Right renal cortex interstitium (tissue), 3 donors: ENCODE data around the gene OCA2. TPM values are rescaled to one million over a fixed set of nuclear protein-coding genes. Genes with fewer than 3 reads are reported as not detected.
"Not testable (repeated sequence)": the region's sequence is repeated elsewhere in the genome, so short reads cannot be mapped to it uniquely, and the experiment has no call there.

ENCODE experiments used
- DNase-seq, 3 donors: peaks; one replicate each; pipeline ENCODE4 v3.0.0-alpha.2; 2013; ENCODE audit warnings: low read depth in 3 of 3, low spot score in 2 of 3
- polyA plus RNA-seq, 3 donors: library from polyadenylated mRNA; unstranded; fragments of 120-200 nt; gene quantifications; one replicate each; pipeline ENCODE4 v1.2.1, GENCODE V29; 2013; ENCODE audit not compliant: insufficient read length in 3 of 3

The OCA2 gene
- polyA plus RNA-seq, 3 donors, result 6.1 to 10.8 (median 8.7) TPM

DNA sequence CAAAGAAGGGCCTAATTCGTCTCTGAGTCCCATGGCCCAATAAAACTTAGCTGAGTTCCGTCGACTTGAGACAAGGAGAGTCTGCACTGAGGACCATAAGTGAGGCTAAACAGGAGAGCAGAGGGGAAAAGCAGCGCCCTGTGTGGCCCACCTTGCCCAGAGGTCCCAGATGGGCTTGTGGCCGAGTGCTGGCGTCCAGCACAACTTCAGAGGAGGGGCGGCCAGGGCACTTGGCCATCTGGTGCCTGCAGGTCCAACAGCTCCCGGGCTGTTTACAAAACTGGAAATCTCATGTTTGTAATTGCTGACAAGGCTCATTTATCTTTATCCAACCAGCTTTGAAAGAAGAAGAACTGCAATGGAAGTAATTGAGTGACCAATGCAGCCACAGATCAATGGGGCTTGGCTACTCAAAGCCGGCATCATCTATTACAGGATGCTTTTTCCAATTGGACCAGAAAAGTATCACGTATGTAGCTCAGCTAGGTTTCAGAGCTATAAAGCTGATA, 306.3 kb downstream of the OCA2 start:
- DNase-seq, result no peak

DNA sequence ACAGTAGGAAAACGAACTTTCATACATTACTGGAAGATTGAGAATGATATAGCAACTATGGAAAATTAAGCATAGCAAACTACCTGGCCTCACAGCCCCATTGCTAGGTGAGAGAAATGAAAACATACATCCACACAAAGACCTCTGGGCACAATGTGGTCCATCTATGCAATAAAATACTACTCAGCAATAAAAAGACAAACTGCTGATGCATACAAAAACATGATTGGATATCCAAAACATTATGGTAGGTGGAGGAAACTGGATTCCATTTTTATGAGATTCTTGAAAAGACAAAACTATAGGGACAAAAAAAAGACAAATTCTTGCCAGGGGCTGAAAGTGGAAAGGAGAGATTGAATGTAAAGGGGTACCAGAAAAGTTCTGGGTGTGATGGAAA, 308.8 kb downstream of the OCA2 start:
- no peak for DNase-seq

- DNase-seq, result no peak
Measured at GRCh38 chr15:27787931-27788330, 311.2 kb downstream of the OCA2 start.

- no peak for DNase-seq
Measured at GRCh38 chr15:27784107-27784506, 315.0 kb downstream of the OCA2 start.

DNA sequence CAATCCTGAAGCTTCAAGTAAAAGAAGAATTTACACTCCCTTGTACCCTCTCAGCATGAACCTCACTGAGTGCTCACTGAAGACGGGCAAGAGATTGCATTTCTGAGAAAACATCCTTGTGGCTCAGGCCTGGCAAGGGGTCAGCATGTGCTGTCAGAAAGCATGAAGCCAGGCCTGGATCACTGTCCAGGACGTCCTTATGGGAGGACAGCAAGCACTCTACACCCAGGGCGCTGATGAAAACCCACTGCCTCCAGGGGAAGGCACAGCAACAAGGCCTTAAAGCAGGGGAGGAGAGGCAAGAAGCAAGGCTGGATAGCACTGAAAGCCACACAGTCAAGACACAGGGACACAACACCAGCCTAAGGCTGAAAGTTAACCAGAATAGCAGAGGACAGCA, 315.4 kb downstream of the OCA2 start:
- DNase-seq, result no peak

GRCh38 chr15:27782125-27782524, 317.0 kb downstream of the OCA2 start:
- DNase-seq, result no peak

GRCh38 chr15:27776501-27776900, 322.6 kb downstream of the OCA2 start:
- no peak for DNase-seq

- DNase-seq, result no peak
Measured at GRCh38 chr15:27774638-27775037, 324.5 kb downstream of the OCA2 start.

- DNase-seq, result no peak
Measured at GRCh38 chr15:27774191-27774590, 324.9 kb downstream of the OCA2 start.

DNA sequence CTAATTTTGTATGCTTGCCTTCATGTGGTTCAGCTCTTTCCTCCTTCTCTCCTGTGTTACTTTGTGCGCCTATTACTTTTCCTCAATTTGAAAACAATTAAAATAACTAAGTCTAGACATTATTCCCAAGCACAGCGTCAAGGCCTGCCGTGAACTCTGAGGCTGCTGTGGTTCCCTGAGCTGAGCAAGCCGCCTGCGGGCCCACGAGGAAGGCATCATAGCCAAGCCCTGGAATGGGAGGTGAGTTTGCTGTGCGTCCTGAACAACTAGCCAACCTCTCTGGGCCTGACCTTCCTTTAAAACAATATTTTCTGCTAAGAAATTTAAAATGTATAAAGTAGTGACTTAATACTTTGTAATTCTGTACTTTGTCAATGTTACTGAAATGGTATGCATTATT, 327.2 kb downstream of the OCA2 start:
- DNase-seq, result no peak

GRCh38 chr15:27770769-27771554, 328.2 kb downstream of the OCA2 start:
- no peak for DNase-seq

GRCh38 chr15:27770086-27770607, 329.0 kb downstream of the OCA2 start:
- DNase-seq, result no peak

- no peak for DNase-seq
Measured at GRCh38 chr15:27769652-27770051, 329.5 kb downstream of the OCA2 start.

DNA sequence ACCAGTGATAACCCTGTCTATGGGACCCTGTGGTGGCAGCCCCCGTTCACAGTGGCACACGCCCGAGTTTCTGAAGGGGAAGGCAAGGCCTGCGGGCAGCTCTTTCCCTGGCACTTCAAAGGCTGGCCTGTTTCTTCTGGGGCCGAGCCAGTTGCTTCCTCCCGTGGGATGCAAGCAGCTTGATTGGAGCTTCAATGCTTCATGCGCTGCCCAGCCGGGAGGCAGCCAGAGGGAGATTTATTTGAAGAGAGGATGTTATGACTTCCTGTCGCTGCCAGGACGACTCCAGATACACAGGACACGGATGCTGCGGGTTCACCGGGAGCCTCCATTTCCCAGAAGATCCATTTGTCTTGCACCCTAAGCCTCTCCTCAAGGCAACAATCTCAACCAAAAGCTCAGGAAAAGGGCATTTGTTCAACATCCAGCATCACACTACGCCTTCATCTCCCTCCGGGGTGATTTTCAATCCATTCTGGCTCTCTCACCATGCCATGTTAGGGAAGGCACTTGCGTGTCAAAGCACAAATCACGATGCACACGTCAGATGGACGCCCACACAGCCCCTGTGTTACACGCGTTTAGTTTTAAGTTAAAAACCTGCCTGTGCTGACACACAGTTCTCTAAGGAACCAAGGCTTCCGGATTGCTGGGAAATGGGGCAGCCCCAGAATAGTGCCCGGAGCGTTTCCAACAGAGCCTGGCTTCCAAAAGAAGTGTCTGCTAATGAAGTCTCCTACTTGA, 330.2 kb downstream of the OCA2 start:
- DNase-seq, result no peak

- no peak for DNase-seq
Measured at GRCh38 chr15:27767918-27768640, 331.0 kb downstream of the OCA2 start.

DNA sequence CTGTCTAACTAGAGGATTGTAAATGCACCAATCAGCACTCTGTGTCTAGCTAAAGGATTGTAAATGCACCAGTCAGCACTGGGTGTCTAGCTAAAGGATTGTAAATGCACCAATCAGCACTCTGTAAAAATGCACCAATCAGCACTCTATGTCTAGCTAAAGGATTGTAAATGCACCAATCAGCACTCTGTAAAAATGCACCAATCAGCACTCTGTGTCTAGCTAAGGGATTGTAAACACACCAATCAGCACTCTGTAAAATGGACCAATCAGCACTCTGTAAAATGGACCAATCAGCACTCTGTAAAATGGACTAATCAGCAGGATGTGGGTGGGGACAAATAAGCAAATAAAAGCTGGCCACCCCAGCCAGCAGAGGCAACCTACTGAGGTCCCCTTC, 331.7 kb downstream of the OCA2 start:
- not testable (repeated sequence) for DNase-seq

GRCh38 chr15:27764339-27764738, 334.8 kb downstream of the OCA2 start:
- DNase-seq, result no peak

DNA sequence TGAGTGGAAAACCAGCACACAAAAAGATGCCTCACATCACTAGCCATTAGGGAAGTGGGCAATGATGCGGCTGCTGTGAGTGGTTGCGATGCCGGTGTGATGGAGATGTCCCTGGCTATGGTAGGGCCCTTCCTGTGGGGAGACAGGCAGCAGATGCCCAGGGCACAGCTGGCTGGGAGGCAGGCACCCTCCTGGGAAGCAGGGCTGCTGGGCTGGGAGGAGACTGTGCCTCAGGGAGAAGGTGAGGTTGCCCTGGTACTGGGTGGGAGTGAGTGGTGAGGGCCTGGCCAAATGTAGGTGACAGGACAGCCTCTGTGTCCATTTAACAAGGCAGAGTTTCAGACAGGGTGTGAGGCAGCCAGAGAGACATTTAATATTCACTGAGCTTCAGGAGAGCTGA, 335.6 kb downstream of the OCA2 start:
- DNase-seq, result no peak

GRCh38 chr15:27762471-27762870, 336.6 kb downstream of the OCA2 start:
- no peak for DNase-seq

DNA sequence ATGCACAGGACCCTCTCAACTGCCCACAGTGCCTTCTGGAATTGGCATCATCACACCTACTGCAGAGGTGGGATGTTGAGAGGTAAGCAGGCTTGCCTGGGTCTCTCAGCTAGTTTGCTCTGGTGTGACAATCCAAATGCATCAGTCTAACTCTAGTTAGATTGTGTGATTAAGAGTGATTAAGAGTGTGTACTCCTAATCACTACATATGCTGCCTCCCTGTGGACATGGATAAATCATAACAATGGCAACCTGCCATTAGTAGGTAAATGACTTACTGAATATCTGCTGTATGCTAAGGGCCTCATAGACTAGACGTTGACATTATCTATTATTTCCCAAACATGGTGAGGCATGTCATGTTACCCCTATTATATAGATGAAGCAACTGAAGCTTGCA, 342.1 kb downstream of the OCA2 start:
- DNase-seq, result no peak

DNA sequence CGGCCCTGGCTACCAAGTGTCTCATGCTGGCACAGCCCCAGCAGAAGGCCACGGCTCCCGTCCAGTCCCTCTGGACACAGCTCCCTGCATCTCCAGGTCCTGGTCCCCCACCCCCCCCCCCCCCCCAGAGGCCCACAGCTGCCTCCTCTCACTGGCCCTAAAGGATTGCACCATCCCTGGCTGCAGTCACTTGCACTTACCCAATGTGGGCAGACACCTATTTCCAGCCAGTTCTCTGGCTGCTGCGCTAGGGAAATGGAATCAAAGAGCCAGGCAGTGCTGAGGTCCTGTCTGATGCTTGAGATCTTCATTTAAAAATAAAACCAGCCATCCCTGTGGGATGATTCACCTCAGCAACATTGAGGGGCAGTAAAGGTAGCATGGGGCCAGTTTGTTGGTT, 346.4 kb downstream of the OCA2 start:
- DNase-seq, result no peak
